Right lobe of liver (tissue), 6 donors: ENCODE results near the gene RCBTB2. TPM values are rescaled to one million over a fixed set of nuclear protein-coding genes. Genes with fewer than 3 reads are reported as not detected.
A peak's percentile ranks its signal among the peaks of the same experiment; 100 is the strongest.

Source experiments
- ATAC-seq, 4 donors: fragments of 200-7000 bp; cut with Tn5 transposase; one replicate each; pipeline ENCODE4 v1.9.1; 2020; ENCODE audit warnings: mild to moderate bottlenecking in 4 of 4, moderate library complexity in 4 of 4
- DNase-seq, 3 donors: peaks; one replicate each; pipeline ENCODE4 v3.0.0-alpha.2; 2020
- H3K27ac ChIP-seq, 3 donors: fragments of 200-600 bp; one replicate each; pipeline ENCODE4 v1.8.0; 2022
- H3K27me3 ChIP-seq, 2 donors: fragments of 200-600 bp; one replicate each; pipeline ENCODE4 v1.8.0; 2022
- H3K36me3 ChIP-seq, 4 donors: fragments of 200-600 bp; sonication (generic) in 1 of 4; one replicate each; pipeline versions ENCODE4 v1.5.1 to v1.8.0; 2017 to 2022; ENCODE audit warnings: control low read depth in 1 of 4
- H3K4me1 ChIP-seq, 4 donors: fragments of 200-600 bp; sonication (generic) in 1 of 4; one replicate each; pipeline versions ENCODE4 v1.5.1 to v1.8.0; 2017 to 2022; ENCODE audit warnings: control low read depth in 1 of 4
- H3K4me3 ChIP-seq, 3 donors: fragments of 200-600 bp; one replicate each; pipeline ENCODE4 v1.8.0; 2022
- H3K9me3 ChIP-seq, 4 donors: fragments of 200-600 bp; sonication (generic) in 1 of 4; one replicate each; pipeline versions ENCODE4 v1.5.1 to v1.8.0; 2017 to 2022; ENCODE audit warnings: control low read depth in 1 of 4
- CTCF ChIP-seq, 4 donors: fragments of 200-600 bp in 3 of 4; fragments of 450-650 bp in 1 of 4; IDR thresholded peaks; one replicate each; pipeline versions ENCODE4 v1.5.1 to v1.8.0; 2016 to 2022; ENCODE audit warnings: antibody characterized with exemption in 4 of 4, mild to moderate bottlenecking in 2 of 4
- POLR2A ChIP-seq: fragments of 450-650 bp; IDR thresholded peaks from one replicate; pipeline ENCODE4 v1.6.1; 2017; ENCODE audit warnings: antibody characterized with exemption, mild to moderate bottlenecking
- WGBS: methylation state at CpG from one replicate; pipeline ENCODE4 v1.1.6; 2018; ENCODE audit warnings: low coverage, low lambda C conversion rate; ENCODE audit not compliant: insufficient coverage; ENCODE audit errors: missing lambda C conversion rate; 5-methylcytosine and 5-hydroxymethylcytosine counted together
- intact Hi-C, 2 donors: fragments of 100-400 bp; cut with DNase I; formaldehyde crosslinking; loops; one replicate each; pipeline versions ENCODE4 v1.11.2 to v1.14.1; 2022
- total RNA-seq, 6 experiments: library from RNA; depleted of rRNA in 2 of 6; stranded (reverse); fragments of >200 nt in 2 of 6; fragmentation: NEBNext Ultra II Directional in 3 of 6; extraction: Animal tissue kit (Norgen Biotek cat#: 25700) in 3 of 6; gene quantifications; one replicate each; pipeline versions ENCODE4 v1.1.0 to v1.2.4, GENCODE V29; 2016 to 2023
- donor health status: DM: no; HTN: yes; CAD: no.
- donor health status: DM: no; HTN: no; CAD: no.
- donor health status: DM: no; HTN: no; CAD: no.
- donor health status: DM: no; HTN: yes; CAD: no.
- donor health status: DM: no; HTN: yes; CAD: no.

Gene RCBTB2
- total RNA-seq, 6 experiments from 2014 or later = 2.6 to 7.5 (median 4.8) TPM

DNA sequence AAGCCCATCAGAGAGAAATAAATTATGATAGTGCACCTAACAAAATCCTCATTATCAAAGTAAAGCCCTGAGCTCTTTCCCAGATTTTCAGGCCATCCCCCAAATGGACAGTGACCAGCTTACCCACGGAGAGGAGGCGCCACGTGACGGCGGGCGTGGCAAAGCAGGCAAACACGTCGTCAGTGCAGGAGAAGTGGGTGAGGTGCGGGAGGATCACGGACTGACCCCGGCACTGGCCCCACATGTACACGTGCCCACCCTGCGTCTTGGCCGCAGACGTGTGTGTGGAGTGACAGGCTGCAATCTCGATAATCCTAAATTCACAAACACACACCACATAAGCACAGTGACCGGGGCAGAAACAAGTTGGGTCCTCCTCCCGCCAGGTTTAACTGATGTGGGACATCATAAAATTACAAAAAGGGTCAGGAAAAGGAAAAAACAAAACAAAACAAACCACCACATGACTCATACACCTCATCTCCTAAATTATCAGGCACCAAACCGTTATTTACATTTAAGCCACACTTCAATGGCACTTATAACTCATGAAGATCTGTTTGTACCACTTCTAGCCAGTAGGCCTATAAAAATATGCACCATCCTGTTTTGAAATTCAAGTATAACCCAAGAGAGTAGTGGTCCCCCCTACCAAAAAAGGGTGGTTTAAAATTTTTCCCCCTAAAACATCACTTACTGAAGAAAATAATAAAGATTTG is 30.1 kb downstream of the RCBTB2 start:
- ATAC-seq = no peak
- no peak overlapping the region for H3K4me3 ChIP-seq
- intact Hi-C loops = no loop called here
- 56% methylated on average over 3 of the region's 19 CpGs for WGBS
- no peaks in the 10 kb centered on the region for H3K9me3 ChIP-seq
- H3K27ac ChIP-seq = no peak overlapping the region
- H3K27me3 ChIP-seq = no peaks in the 10 kb centered on the region
- no peaks in the 10 kb centered on the region for H3K4me1 ChIP-seq
- no peak for TF ChIP-seq CTCF (IDR thresholded peaks at IDR 0.05)
- TF ChIP-seq POLR2A = no peak
- H3K36me3 ChIP-seq = no peaks in the 10 kb centered on the region
- no peak for DNase-seq

DNA sequence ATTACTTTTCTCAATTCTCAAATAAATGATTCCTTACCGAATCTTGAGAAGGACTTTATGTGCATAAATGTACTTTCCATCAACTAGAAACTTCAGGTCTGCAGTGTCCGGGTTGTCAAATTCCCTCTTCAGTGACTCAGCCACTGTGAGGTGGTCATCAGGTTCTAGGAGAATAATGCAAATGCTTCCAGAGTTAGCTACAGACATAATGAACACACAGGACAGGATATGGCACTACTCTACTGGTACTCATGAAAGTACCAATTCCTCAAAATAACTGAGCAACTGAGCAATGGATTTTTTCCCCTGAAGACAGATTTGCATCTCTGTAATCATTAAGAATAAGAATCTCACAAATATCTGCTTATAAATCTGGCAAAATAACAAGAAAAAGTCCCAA is 31.2 kb downstream of the RCBTB2 start:
- H3K36me3 ChIP-seq = no peaks in the 10 kb centered on the region
- TF ChIP-seq POLR2A (no peak), CTCF (IDR thresholded peaks at IDR 0.05) (no peak)
- no peaks in the 10 kb centered on the region for H3K4me1 ChIP-seq
- intact Hi-C loops = no loop called here
- no peak overlapping the region for H3K4me3 ChIP-seq
- ATAC-seq (no peak), DNase-seq (no peak)
- H3K9me3 ChIP-seq = no peaks in the 10 kb centered on the region
- H3K27me3 ChIP-seq = no peaks in the 10 kb centered on the region
- WGBS = 96% methylated on average over 2 of the region's 2 CpGs
- H3K27ac ChIP-seq = no peak overlapping the region

GRCh38 chr13:48500652-48501197 is 32.2 kb downstream of the RCBTB2 start:
- DNase-seq (no peak), ATAC-seq (peak; percentile 44 to 76 (median 56))

DNA sequence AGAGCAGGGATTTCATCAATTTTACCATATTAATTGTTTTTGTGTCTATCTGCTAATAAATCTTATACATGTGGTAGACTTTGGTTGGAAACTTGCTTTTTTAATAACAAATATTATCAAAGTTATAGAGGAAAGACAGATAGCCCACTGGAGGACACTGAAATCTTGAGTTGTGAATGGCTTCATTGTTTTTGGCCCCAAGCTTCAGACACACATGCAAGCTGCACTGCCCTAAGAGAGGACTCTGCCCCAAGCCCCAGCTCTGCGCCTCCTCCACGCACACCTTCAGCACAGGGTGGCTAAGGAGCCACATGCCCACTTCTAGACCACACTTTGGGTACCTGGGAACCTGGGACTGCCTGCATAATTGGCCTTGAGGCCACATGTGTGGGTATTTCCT is 35.2 kb downstream of the RCBTB2 start:
- intact Hi-C loops = no loop called here
- no peak for ATAC-seq

More at GRCh38 chr13:48500652-48501197, 32.2 kb downstream of the RCBTB2 start:
- Histone ChIP-seq H3K27ac (peak overlapping the region in 1 of 3 donors; percentile 29), H3K4me1 (no peaks in the 10 kb centered on the region), H3K9me3 (no peaks in the 10 kb centered on the region), H3K4me3 (no peak overlapping the region), H3K36me3 (no peaks in the 10 kb centered on the region), H3K27me3 (no peaks in the 10 kb centered on the region)
- TF ChIP-seq CTCF (IDR thresholded peaks at IDR 0.05) (no peak), POLR2A (no peak)
- intact Hi-C loops = no loop called here
- 63% methylated on average over 4 of the region's 4 CpGs for WGBS

More for the DNA sequence above, 35.2 kb downstream of the RCBTB2 start:
- no peaks in the 10 kb centered on the region for H3K36me3 ChIP-seq
- no peak for DNase-seq
- H3K27me3 ChIP-seq = no peaks in the 10 kb centered on the region
- no peaks in the 10 kb centered on the region for H3K9me3 ChIP-seq
- no peak overlapping the region for H3K4me3 ChIP-seq
- WGBS = no CpG with 5 or more reads among the region's 2 CpGs
- peaks cover 0 to 12% (median 4%) of the 10 kb centered on the region in 4 donors for H3K4me1 ChIP-seq
- no peak overlapping the region for H3K27ac ChIP-seq
- TF ChIP-seq POLR2A (no peak), CTCF (IDR thresholded peaks at IDR 0.05) (no peak)
